MV-4-11 (cell line): ENCODE data around the gene TSC22D3.
A peak's percentile ranks its signal among the peaks of the same experiment; 100 is the strongest.
"Not testable (repeated sequence)": the region's sequence is repeated elsewhere in the genome, so short reads cannot be mapped to it uniquely, and the experiment has no call there.

Source experiments
- DNase-seq: peaks from one replicate; lab custom pipeline; 2025; lab: John Stamatoyannopoulos, UW

The TSC22D3 gene

GRCh38 chrX:107683124-107683895 is 92.3 kb downstream of the TSC22D3 start:
- DNase-seq: no peak

GRCh38 chrX:107682256-107682655 is 93.3 kb downstream of the TSC22D3 start:
- DNase-seq: no peak

GRCh38 chrX:107678957-107679740 is 96.4 kb downstream of the TSC22D3 start:
- peak; percentile 55 for DNase-seq

GRCh38 chrX:107677909-107678308 is 97.7 kb downstream of the TSC22D3 start:
- no peak for DNase-seq

GRCh38 chrX:107677501-107677901 is 98.1 kb downstream of the TSC22D3 start:
- DNase-seq: no peak

- peak; percentile 59 for DNase-seq
Measured at GRCh38 chrX:107676559-107677378, 98.8 kb downstream of the TSC22D3 start.

GRCh38 chrX:107675823-107676555 is 99.6 kb downstream of the TSC22D3 start:
- DNase-seq: peak; percentile 80

GRCh38 chrX:107675365-107675654 is 100.3 kb downstream of the TSC22D3 start:
- no peak for DNase-seq

- DNase-seq: peak; percentile 89
Measured at GRCh38 chrX:107674480-107675364, 100.9 kb downstream of the TSC22D3 start.

GRCh38 chrX:107673933-107674479 is 101.6 kb downstream of the TSC22D3 start:
- peak; percentile 93 for DNase-seq

- DNase-seq: no peak
Measured at GRCh38 chrX:107673431-107673830, 102.2 kb downstream of the TSC22D3 start.

- DNase-seq: peak; percentile 33
Measured at GRCh38 chrX:107672955-107673378, 102.6 kb downstream of the TSC22D3 start.

- not testable (repeated sequence) for DNase-seq
Measured at GRCh38 chrX:107671256-107671655, 104.3 kb downstream of the TSC22D3 start.

- DNase-seq: no peak
Measured at GRCh38 chrX:107669885-107670628, 105.5 kb downstream of the TSC22D3 start.

GRCh38 chrX:107669261-107669660 is 106.3 kb downstream of the TSC22D3 start:
- DNase-seq: no peak

GRCh38 chrX:107668710-107669109 is 106.9 kb downstream of the TSC22D3 start:
- not testable (repeated sequence) for DNase-seq

GRCh38 chrX:107667426-107667825 is 108.2 kb downstream of the TSC22D3 start:
- DNase-seq: no peak

- DNase-seq: no peak
Measured at GRCh38 chrX:107666931-107667330, 108.7 kb downstream of the TSC22D3 start.
